Ectodermal cell (in vitro differentiated cells): Measurements from ENCODE around the gene ZNF85.
A peak's percentile ranks its signal among the peaks of the same experiment; 100 is the strongest.
"Not testable (repeated sequence)": the region's sequence is repeated elsewhere in the genome, so short reads cannot be mapped to it uniquely, and the experiment has no call there.

Experiments
- H3K27ac ChIP-seq: 2 replicates; pipeline ENCODE4 v1.7.0; 2013; ENCODE audit warnings: mild to moderate bottlenecking, low read depth, low read length; ENCODE audit not compliant: insufficient read depth, poor library complexity, severe bottlenecking
- H3K27me3 ChIP-seq: 2 replicates; pipeline ENCODE4 v1.7.0; 2013; ENCODE audit warnings: mild to moderate bottlenecking, low read length; ENCODE audit not compliant: insufficient read depth, control insufficient read depth, poor library complexity, severe bottlenecking
- H3K36me3 ChIP-seq: one replicate; pipeline ENCODE4 v1.7.0; 2013; ENCODE audit warnings: low read length; ENCODE audit not compliant: control insufficient read depth, insufficient read depth
- H3K4me1 ChIP-seq: one replicate; pipeline ENCODE4 v1.7.0; 2013; ENCODE audit warnings: low read length; ENCODE audit not compliant: control insufficient read depth, insufficient read depth
- H3K4me3 ChIP-seq: 2 replicates; pipeline ENCODE4 v1.7.0; 2013; ENCODE audit warnings: low read depth, low read length, control low read depth; ENCODE audit not compliant: insufficient read depth
- H3K9me3 ChIP-seq: 2 replicates; pipeline ENCODE4 v1.7.0; 2013; ENCODE audit warnings: mild to moderate bottlenecking, low read length, moderate library complexity; ENCODE audit not compliant: control insufficient read depth
- WGBS, 2 experiments: methylation state at CpG; one replicate each; pipeline ENCODE4 v1.1.7; 2013; ENCODE audit warnings: missing lambda C conversion rate in 2 of 2; 5-methylcytosine and 5-hydroxymethylcytosine counted together

ZNF85 gene

GRCh38 chr19:20969498-20969897 lies 46.4 kb downstream of the ZNF85 start:
- H3K36me3 ChIP-seq = no peaks in the 10 kb centered on the region
- WGBS, 2 experiments = 88% methylated on average over 3 of the region's 3 CpGs
- H3K27me3 ChIP-seq = no peaks in the 10 kb centered on the region
- H3K4me1 ChIP-seq = no peaks in the 10 kb centered on the region
- no peak overlapping the region for H3K4me3 ChIP-seq
- no peaks in the 10 kb centered on the region for H3K9me3 ChIP-seq
- H3K27ac ChIP-seq = no peak overlapping the region

GRCh38 chr19:20969898-20970297 lies 46.8 kb downstream of the ZNF85 start:
- no peak overlapping the region for H3K27ac ChIP-seq
- H3K9me3 ChIP-seq = no peaks in the 10 kb centered on the region
- no peak overlapping the region for H3K4me3 ChIP-seq
- WGBS, 2 experiments = 85 to 92% methylated on average over 3 of the region's 3 CpGs
- H3K36me3 ChIP-seq = no peaks in the 10 kb centered on the region
- no peaks in the 10 kb centered on the region for H3K27me3 ChIP-seq
- no peaks in the 10 kb centered on the region for H3K4me1 ChIP-seq

- H3K36me3 ChIP-seq, H3K27ac ChIP-seq, H3K4me1 ChIP-seq, H3K27me3 ChIP-seq, H3K9me3 ChIP-seq, H3K4me3 ChIP-seq: not testable (repeated sequence)
- whole genome bisulfite sequencing, 2 experiments = 80 to 86% methylated on average over 2 of the region's 2 CpGs
Observed at GRCh38 chr19:20992788-20993187, 69.7 kb downstream of the ZNF85 start.

- H3K27ac ChIP-seq = no peak overlapping the region
- WGBS, 2 experiments = 41 to 48% methylated on average over 29 of the region's 29 CpGs
- H3K4me3 ChIP-seq = peak overlapping the region; percentile 62
- no peaks in the 10 kb centered on the region for H3K27me3 ChIP-seq
- no peaks in the 10 kb centered on the region for H3K4me1 ChIP-seq
- H3K9me3 ChIP-seq = no peaks in the 10 kb centered on the region
- H3K36me3 ChIP-seq = no peaks in the 10 kb centered on the region
Observed at GRCh38 chr19:20999731-21000352, 76.8 kb downstream of the ZNF85 start.
